Thyroid gland (tissue), 4 donors: ENCODE data around the gene IARS2. TPM values are rescaled to one million over a fixed set of nuclear protein-coding genes. Genes with fewer than 3 reads are reported as not detected.

Experiments used
- DNase-seq, 2 donors: peaks; one replicate each; pipeline ENCODE4 v3.0.0-alpha.2; 2019
- H3K27ac ChIP-seq, 3 donors: fragments of 200-600 bp; sonication (generic); 1 replicate in 2 of 3; 2 replicates in 1 of 3; pipeline ENCODE4 v1.5.1; 2016 to 2019; ENCODE audit warnings: mild to moderate bottlenecking in 1 of 3, moderate library complexity in 1 of 3
- H3K27me3 ChIP-seq: fragments of 200-600 bp; sonication (generic); one replicate; pipeline ENCODE4 v1.5.1; 2019
- H3K36me3 ChIP-seq, 2 donors: fragments of 200-600 bp; sonication (generic); one replicate each; pipeline ENCODE4 v1.5.1; 2016 to 2019
- H3K4me1 ChIP-seq, 2 donors: fragments of 200-600 bp; sonication (generic); one replicate each; pipeline ENCODE4 v1.5.1; 2017 to 2019
- H3K4me3 ChIP-seq, 3 donors: fragments of 200-600 bp; sonication (generic); replicated peaks in 1 of 3; 1 replicate in 2 of 3; 2 replicates in 1 of 3; pipeline ENCODE4 v1.5.1; 2016; ENCODE audit warnings: mild to moderate bottlenecking in 1 of 3
- H3K9me3 ChIP-seq: fragments of 200-600 bp; sonication (generic); one replicate; pipeline ENCODE4 v1.5.1; 2017
- POLR2A ChIP-seq, 2 donors: fragments of 450-650 bp; IDR thresholded peaks; one replicate each; pipeline ENCODE4 v1.6.1; 2017; ENCODE audit warnings: antibody characterized with exemption in 2 of 2, mild to moderate bottlenecking in 2 of 2, moderate library complexity in 1 of 2
- WGBS, 2 donors: methylation state at CpG; one replicate each; pipeline ENCODE4 v1.1.5; 2017; 5-methylcytosine and 5-hydroxymethylcytosine counted together
- intact Hi-C: fragments of 100-400 bp; cut with DNase I; formaldehyde crosslinking; loops from one replicate; pipeline ENCODE4 v1.15.1; 2023
- total RNA-seq, 4 donors: library from RNA; depleted of rRNA; stranded (reverse); fragments of >200 nt; gene quantifications; one replicate each; pipeline ENCODE4 v1.2.3, GENCODE V29; 2016
- TF ChIP-seq, protein P1 (sequence below), 6 experiments: fragments of 200-600 bp in 3 of 6; fragments of 450-650 bp in 3 of 6; sonication (generic) in 3 of 6; IDR thresholded peaks; one replicate each; pipeline ENCODE4 v1.5.1; 2016 to 2019; ENCODE audit warnings: antibody characterized with exemption in 6 of 6, mild to moderate bottlenecking in 2 of 6, inconsistent platforms in 1 of 6, moderate library complexity in 1 of 6

IARS2 gene
- total RNA-seq, result 10 to 100 TPM; 59.6 to 72.6 (median 67.0) TPM

DNA sequence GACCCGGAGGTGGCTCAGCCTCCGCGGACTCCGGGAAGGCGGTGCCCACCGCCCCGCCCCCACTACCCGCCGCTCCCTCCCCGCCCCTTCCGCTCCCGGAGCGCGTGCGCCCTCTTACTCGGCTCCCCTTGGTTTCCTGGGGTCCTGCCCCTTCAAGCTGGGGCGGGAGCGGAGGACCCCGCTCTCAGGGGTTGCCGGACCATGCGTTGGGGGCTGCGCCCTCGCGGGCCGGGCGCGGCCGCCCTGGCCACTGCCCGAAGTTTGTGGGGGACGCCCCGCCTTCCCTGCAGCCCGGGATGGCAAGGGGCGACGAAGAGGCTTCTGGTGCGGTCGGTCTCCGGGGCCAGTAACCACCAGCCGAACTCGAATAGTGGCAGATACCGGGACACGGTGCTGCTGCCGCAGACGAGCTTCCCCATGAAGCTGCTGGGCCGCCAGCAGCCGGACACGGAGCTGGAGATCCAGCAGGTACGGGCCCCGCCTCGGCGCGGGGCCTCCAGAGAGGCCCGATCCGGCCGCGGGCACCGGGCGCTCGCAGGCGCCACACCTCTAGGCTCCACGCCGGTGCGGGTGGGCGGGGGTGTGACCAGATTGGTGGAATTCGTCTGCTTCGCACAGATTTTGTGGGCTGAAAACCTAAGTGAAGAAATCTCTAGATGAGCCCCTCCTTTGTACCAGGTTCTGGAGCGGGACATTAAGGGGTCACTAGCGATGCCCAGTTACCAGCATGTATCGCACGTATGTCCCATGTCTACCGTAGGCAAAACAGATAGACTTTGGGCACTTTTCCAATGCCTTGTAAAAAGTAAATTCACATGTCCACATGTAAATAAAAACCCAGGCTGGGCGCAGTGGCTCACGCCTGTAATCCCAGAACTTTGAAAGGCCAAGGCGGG is at the start of gene IARS2:
Gene IARS2 (plus strand): TSS at position 117 of the 896 bp plus-strand sequence. CDS start 85 bp downstream, at position 202.
- H3K27ac ChIP-seq, result peak within 1 kb of the TSS; percentile 11 to 80 (median 57)
- intact Hi-C loops, result loop anchor here (10.0 kb wide), 1 partner anchor 49 kb away; the partner anchor contains the start of gene EPRS1
- H3K27me3 ChIP-seq, result no peaks in the 10 kb centered on the region
- peaks cover 5 to 7% of the 10 kb centered on the region in 2 donors for H3K4me1 ChIP-seq
- peak within 1 kb of the TSS; percentile 48 to 86 (median 82) for H3K4me3 ChIP-seq
- H3K9me3 ChIP-seq, result no peaks in the 10 kb centered on the region
- TF ChIP-seq POLR2A (IDR thresholded peaks at IDR 0.05), result peak in 1 of 2 donors; percentile 51
- TF ChIP-seq, protein P1, sequence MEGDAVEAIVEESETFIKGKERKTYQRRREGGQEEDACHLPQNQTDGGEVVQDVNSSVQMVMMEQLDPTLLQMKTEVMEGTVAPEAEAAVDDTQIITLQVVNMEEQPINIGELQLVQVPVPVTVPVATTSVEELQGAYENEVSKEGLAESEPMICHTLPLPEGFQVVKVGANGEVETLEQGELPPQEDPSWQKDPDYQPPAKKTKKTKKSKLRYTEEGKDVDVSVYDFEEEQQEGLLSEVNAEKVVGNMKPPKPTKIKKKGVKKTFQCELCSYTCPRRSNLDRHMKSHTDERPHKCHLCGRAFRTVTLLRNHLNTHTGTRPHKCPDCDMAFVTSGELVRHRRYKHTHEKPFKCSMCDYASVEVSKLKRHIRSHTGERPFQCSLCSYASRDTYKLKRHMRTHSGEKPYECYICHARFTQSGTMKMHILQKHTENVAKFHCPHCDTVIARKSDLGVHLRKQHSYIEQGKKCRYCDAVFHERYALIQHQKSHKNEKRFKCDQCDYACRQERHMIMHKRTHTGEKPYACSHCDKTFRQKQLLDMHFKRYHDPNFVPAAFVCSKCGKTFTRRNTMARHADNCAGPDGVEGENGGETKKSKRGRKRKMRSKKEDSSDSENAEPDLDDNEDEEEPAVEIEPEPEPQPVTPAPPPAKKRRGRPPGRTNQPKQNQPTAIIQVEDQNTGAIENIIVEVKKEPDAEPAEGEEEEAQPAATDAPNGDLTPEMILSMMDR (IDR thresholded peaks at IDR 0.05), result no peak
- WGBS, 2 donors, result 2 to 23% methylated on average over 8 to 49 of the region's 73 CpGs
- DNase-seq, result peak; percentile 86 to 88
- H3K36me3 ChIP-seq, result peaks cover 3 to 7% of the 10 kb centered on the region in 2 donors

DNA sequence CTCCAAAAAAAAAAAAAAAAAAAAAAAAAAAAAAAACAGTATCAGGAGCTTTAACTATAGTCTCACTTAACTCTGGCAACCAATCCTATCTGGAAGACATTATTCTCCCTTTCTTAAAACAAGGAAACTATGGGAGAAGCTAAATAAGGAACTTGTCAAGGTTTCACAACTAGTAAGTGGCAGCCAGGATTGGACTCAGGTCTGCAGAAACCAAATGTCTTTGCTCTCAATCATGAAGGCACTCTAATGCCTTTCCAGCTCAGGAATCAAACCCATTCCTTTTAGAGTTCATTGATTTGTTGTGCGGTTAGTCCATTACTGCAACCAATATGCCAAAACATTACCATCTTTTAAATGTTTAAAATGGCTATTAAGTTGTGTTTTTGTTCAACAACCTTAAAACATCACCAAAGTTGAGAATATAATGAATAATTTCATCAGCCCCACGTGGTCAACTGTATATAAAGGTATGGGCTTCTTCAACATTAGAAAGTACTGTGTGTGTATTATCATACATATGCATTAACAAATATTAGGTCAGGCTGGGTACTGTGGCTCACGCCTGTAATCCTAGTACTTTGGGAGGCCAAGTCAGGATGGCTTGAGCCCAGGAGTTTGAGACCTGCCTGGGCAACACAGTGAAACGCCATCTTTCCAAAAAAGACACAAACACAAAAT is 49.1 kb upstream of the IARS2 start:
- Histone ChIP-seq H3K36me3 (peaks cover 0 to 1% of the 10 kb centered on the region in 2 donors), H3K27me3 (no peaks in the 10 kb centered on the region), H3K4me3 (no peak overlapping the region), H3K9me3 (no peaks in the 10 kb centered on the region), H3K27ac (no peak overlapping the region), H3K4me1 (peaks cover 4 to 13% of the 10 kb centered on the region in 2 donors)
- DNase-seq, result no peak
- TF ChIP-seq, protein P1 (IDR thresholded peaks at IDR 0.05), result no peak
- TF ChIP-seq POLR2A (IDR thresholded peaks at IDR 0.05), result no peak
- intact Hi-C loops, result loop anchor here (10.0 kb wide), 1 partner anchor 50 kb away; the partner anchor contains the start of gene IARS2
- whole genome bisulfite sequencing, 2 donors, result 86 to 88% methylated on average over 4 of the region's 4 CpGs

DNA sequence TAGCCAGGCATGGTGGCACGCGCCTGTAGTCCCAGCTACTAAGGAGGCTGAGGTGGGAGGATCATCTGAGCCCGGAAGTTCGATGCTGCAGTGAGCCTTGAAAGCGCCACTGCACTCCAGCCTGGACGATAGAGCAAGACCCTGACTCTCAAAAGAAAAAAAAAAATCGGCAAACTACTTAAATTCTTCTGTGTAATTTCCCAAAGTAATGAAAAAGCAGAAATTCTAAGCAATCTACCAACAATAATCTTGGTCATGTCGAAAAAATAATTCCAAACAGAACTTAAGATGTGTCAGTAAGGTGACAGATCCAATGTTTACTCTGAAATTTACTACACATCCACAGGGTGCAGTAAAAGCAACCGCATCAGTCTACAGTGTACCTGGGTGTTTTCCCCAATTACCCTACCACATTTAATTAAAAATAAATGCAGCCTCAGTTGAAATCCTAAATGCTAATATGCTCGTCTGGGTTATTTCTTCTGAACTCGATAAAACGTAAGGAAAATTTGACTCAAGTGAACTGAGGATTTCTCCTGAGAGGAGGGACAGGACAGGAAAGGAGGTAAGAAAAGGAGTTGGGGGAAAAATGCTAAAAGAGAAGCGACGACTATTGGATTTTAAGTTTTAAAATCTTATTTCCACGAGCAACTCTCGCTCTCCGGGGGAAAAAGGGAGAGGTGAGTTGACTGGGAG is 48.4 kb upstream of the IARS2 start:
- intact Hi-C loops, result loop anchor here (10.0 kb wide), 1 partner anchor 49 kb away; the partner anchor contains the start of gene IARS2
- no peaks in the 10 kb centered on the region for H3K27me3 ChIP-seq

DNA sequence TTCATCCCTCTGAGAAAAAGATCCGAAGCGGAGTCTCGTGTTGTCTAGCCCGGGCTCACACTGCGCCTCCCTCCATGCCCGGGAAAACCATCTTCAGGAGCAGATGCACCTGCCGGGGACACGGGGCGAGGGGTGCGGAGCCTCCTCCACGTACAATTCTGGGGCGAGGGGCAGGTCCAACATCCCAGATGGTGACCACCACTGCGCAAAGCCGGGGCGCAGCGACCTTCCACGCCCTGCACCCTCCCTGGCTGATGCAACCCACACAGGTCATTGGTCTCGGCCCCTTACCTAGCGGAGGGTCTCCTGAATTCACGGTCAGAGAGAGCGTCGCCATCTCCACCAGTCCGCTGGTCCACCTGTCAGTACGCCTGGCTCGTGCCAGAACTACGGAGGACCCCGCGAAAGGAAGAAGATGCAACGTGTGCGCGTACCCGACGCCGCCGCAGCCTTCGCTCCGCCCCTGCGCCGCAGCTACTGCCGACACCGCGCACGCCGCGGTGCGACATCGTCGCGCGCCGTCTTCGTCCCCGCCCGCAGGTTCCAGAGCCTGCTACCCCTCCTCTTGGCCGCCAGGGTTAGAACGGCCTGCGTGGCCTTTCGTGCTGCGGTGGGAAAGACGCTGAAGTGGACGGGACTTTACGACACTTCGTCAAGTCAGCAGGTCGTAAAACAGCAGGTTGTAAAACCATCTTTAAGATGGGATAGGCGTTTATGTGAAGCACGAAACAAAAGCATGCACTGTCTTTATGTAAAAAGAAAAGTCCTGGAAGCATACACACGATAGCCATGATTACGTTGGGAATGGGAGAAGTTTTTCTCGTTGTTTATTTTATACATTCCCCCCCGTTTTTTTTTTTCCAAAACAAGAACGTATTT is 47.6 kb upstream of the IARS2 start, which contains the start of gene EPRS1:
Gene EPRS1 (minus strand): TSS at position 454 of the 879 bp plus-strand sequence. CDS start 117 bp downstream, at position 337.
- H3K27me3 ChIP-seq, result no peaks in the 10 kb centered on the region
- no peaks in the 10 kb centered on the region for H3K9me3 ChIP-seq
- peak within 1 kb of the TSS; percentile 63 to 78 (median 73) for H3K27ac ChIP-seq
- TF ChIP-seq, protein P1 (IDR thresholded peaks at IDR 0.05), result peak; percentile 71 to 93 (median 79)
- TF ChIP-seq POLR2A (IDR thresholded peaks at IDR 0.05), result peak in 1 of 2 donors; percentile 84
- H3K4me1 ChIP-seq, result peaks cover 4 to 13% of the 10 kb centered on the region in 2 donors
- intact Hi-C loops, result loop anchor here (10.0 kb wide), 1 partner anchor 49 kb away; the partner anchor contains the start of gene IARS2
- 1% methylated on average over 25 to 54 of the region's 71 CpGs for WGBS, 2 donors
- H3K36me3 ChIP-seq, result no peaks in the 10 kb centered on the region
- peak; percentile 94 to 95 for DNase-seq
- H3K4me3 ChIP-seq, result peak within 1 kb of the TSS; percentile 61 to 91 (median 79)

More for the DNA sequence above, 48.4 kb upstream of the IARS2 start:
- TF ChIP-seq, protein P1 (IDR thresholded peaks at IDR 0.05), result no peak
- TF ChIP-seq POLR2A (IDR thresholded peaks at IDR 0.05), result no peak
- no peaks in the 10 kb centered on the region for H3K36me3 ChIP-seq
- peak overlapping the region; percentile 61 to 91 (median 79) for H3K4me3 ChIP-seq
- no peak for DNase-seq
- 25 to 29% methylated on average over 17 of the region's 17 CpGs for WGBS, 2 donors
- H3K4me1 ChIP-seq, result peaks cover 4 to 13% of the 10 kb centered on the region in 2 donors
- H3K9me3 ChIP-seq, result no peaks in the 10 kb centered on the region
- peak overlapping the region; percentile 54 to 78 (median 67) for H3K27ac ChIP-seq
